ENCODE measurements around the gene CNTN4. TPM values are rescaled to one million over a fixed set of nuclear protein-coding genes. Genes with fewer than 3 reads are reported as not detected.

Gene CNTN4
- total and polyA plus RNA-seq, 2 donors (not counting 3 experiments of a cell fraction or from before 2014, with no cell fraction given), result not detected

GRCh38 chr3:2547049-2547448 lies 448.4 kb downstream of the CNTN4 start:
- Histone ChIP-seq H2AFZ (ENCODE audit: low read depth, low read length) (no peak overlapping the region), H3K4me2 (ENCODE audit: insufficient read depth, low read length) (no peak overlapping the region), H3K27me3 (ENCODE audit: control insufficient read depth in 2 of 2, insufficient read depth in 2 of 2, low read length in 2 of 2) (no peaks in the 10 kb centered on the region), H3K36me3 (ENCODE audit: control insufficient read depth in 2 of 2, extremely low read depth in 1 of 2, insufficient read depth in 2 of 2, low read length in 2 of 2) (no peaks in the 10 kb centered on the region), H3K9ac (replicated peaks; ENCODE audit: extremely low read depth, insufficient read depth, low read length) (no peak overlapping the region), H3K79me2 (ENCODE audit: control insufficient read depth, insufficient read depth, low read length) (no peaks in the 10 kb centered on the region), H4K20me1 (replicated peaks; ENCODE audit: control insufficient read depth, extremely low read depth, insufficient read depth, low read length) (no peaks in the 10 kb centered on the region), H3K9me1 (replicated peaks; ENCODE audit: control insufficient read depth, extremely low read depth, insufficient read depth, low read length) (no peaks in the 10 kb centered on the region), H3K9me3 (replicated peaks; ENCODE audit: control insufficient read depth, insufficient read depth, low read length) (peaks cover 3% of the 10 kb centered on the region), H3K27ac (ENCODE audit: insufficient read depth, low read depth, low read length) (no peak overlapping the region), H3K4me3 (replicated peaks in 1 of 3; ENCODE audit: insufficient read depth in 1 of 3, low read depth in 1 of 3, low read length in 3 of 3) (no peak overlapping the region), H3K4me1 (ENCODE audit: control insufficient read depth, extremely low read depth, insufficient read depth, low read length) (no peaks in the 10 kb centered on the region)
- intact Hi-C loops (cut with micrococcal nuclease), result no loop called here
- BruUV-seq (replicated peaks), result no TSS peak
- no peak for FAIRE-seq
- no peak for DNase-seq (ENCODE audit: low read depth, low spot score)
- no peak for TF ChIP-seq POLR2AphosphoS5 (IDR thresholded peaks at IDR 0.05; ENCODE audit: insufficient read depth, low read depth, low read length)
- no peak for TF ChIP-seq MYC (IDR thresholded peaks at IDR 0.05; ENCODE audit: low read depth, low read length)
- no peak for TF ChIP-seq MAX (IDR thresholded peaks at IDR 0.05; ENCODE audit: insufficient read depth, insufficient read length)
- TF ChIP-seq FOS (IDR thresholded peaks at IDR 0.05; ENCODE audit: borderline replicate concordance, insufficient read depth, low read length), result no peak
- no peak for TF ChIP-seq POLR2A (IDR thresholded peaks at IDR 0.05; ENCODE audit: low read depth, low read length)
- dilution Hi-C loops (cut with MboI; ENCODE audit: extremely low pct_ligation_motif_present, low sequenced_read_pairs), result no loop called here
- ChIA-PET POLR2A (no interaction called here), CTCF (no interaction called here)

- peaks cover 5% of the 10 kb centered on the region for H3K9me3 ChIP-seq (replicated peaks; ENCODE audit: control insufficient read depth, insufficient read depth, low read length)
- dilution Hi-C loops (cut with MboI; ENCODE audit: extremely low pct_ligation_motif_present, low sequenced_read_pairs), result no loop called here
- no peak overlapping the region for H3K4me3 ChIP-seq (replicated peaks in 1 of 3; ENCODE audit: insufficient read depth in 1 of 3, low read depth in 1 of 3, low read length in 3 of 3)
- H3K79me2 ChIP-seq (ENCODE audit: control insufficient read depth, insufficient read depth, low read length), result no peaks in the 10 kb centered on the region
- BruUV-seq (replicated peaks), result no TSS peak
- POLR2A ChIA-PET, result no interaction called here
- H2AFZ ChIP-seq (ENCODE audit: low read depth, low read length), result no peak overlapping the region
- H3K27ac ChIP-seq (ENCODE audit: insufficient read depth, low read depth, low read length), result no peak overlapping the region
- H3K9me1 ChIP-seq (replicated peaks; ENCODE audit: control insufficient read depth, extremely low read depth, insufficient read depth, low read length), result no peaks in the 10 kb centered on the region
- no peaks in the 10 kb centered on the region for H3K36me3 ChIP-seq (ENCODE audit: control insufficient read depth in 2 of 2, extremely low read depth in 1 of 2, insufficient read depth in 2 of 2, low read length in 2 of 2)
- no peak for DNase-seq (ENCODE audit: low read depth, low spot score)
- TF ChIP-seq GATA2 (IDR thresholded peaks at IDR 0.05; ENCODE audit: insufficient read depth, insufficient read length, low read depth, low read length), result no peak
- TF ChIP-seq EZH2 (IDR thresholded peaks at IDR 0.05; ENCODE audit: borderline replicate concordance, low read depth, low read length, severe bottlenecking), result no peak
- TF ChIP-seq POLR2A (IDR thresholded peaks at IDR 0.05; ENCODE audit: low read depth, low read length), result no peak
- TF ChIP-seq JUN (IDR thresholded peaks at IDR 0.05; ENCODE audit: borderline replicate concordance, insufficient read depth, insufficient read length, low read depth), result no peak
- no peak for TF ChIP-seq MYC (IDR thresholded peaks at IDR 0.05; ENCODE audit: low read depth, low read length)
- no peak for TF ChIP-seq CTCF (IDR thresholded peaks at IDR 0.05; ENCODE audit: extremely low read depth in 1 of 2, insufficient read depth in 1 of 2, low read depth in 1 of 2, low read length in 2 of 2)
- TF ChIP-seq FOS (IDR thresholded peaks at IDR 0.05; ENCODE audit: borderline replicate concordance, insufficient read depth, low read length), result no peak
- TF ChIP-seq POLR2AphosphoS5 (IDR thresholded peaks at IDR 0.05; ENCODE audit: insufficient read depth, low read depth, low read length), result no peak
- no peak for TF ChIP-seq MAX (IDR thresholded peaks at IDR 0.05; ENCODE audit: insufficient read depth, insufficient read length)
- H3K9ac ChIP-seq (replicated peaks; ENCODE audit: extremely low read depth, insufficient read depth, low read length), result no peak overlapping the region
- CTCF ChIA-PET, result no interaction called here
- H4K20me1 ChIP-seq (replicated peaks; ENCODE audit: control insufficient read depth, extremely low read depth, insufficient read depth, low read length), result no peaks in the 10 kb centered on the region
- H3K4me2 ChIP-seq (ENCODE audit: insufficient read depth, low read length), result no peak overlapping the region
- H3K27me3 ChIP-seq (ENCODE audit: control insufficient read depth in 2 of 2, insufficient read depth in 2 of 2, low read length in 2 of 2), result no peaks in the 10 kb centered on the region
- intact Hi-C loops (cut with micrococcal nuclease), result no loop called here
- no peak for FAIRE-seq
- no peaks in the 10 kb centered on the region for H3K4me1 ChIP-seq (ENCODE audit: control insufficient read depth, extremely low read depth, insufficient read depth, low read length)
Observed at GRCh38 chr3:2554656-2555055, 456.0 kb downstream of the CNTN4 start.

Data from endothelial cell of umbilical vein (primary cell).